ENCODE results near the gene USH2A.

DNA sequence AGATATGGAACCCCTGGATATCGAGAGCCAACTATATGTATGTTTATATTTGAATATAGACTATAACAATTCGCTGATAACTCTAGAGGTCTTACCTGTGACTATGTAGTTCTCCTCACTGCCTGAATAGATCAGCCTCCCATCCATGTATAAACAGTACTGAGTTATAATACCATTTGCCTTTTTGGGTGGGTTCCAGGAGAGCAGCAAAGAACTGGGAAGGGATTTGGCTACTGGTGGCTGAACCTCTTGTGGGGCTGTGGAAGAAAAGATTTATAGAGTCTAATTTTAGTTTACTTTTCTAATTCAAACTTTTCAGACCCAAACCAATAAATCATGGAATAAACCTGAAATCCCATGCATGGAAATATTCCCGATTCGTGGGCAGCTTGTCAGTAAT lies 376.9 kb downstream of the USH2A start:
- TF ChIP-seq FOXA1 (IDR thresholded peaks at IDR 0.05) (no peak), FOXK2 (IDR thresholded peaks at IDR 0.05) (no peak), NFRKB (IDR thresholded peaks at IDR 0.05) (no peak), ELF4 (IDR thresholded peaks at IDR 0.05) (no peak)

Data from HEK293T (cell line).